Adipocyte (in vitro differentiated cells): ENCODE data around the gene MADCAM1.
"Not testable (repeated sequence)": the region's sequence is repeated elsewhere in the genome, so short reads cannot be mapped to it uniquely, and the experiment has no call there.

Experiments
- DNase-seq: peaks from one replicate; pipeline ENCODE4 v3.0.0-alpha.2; 2015; ENCODE audit warnings: low read depth
- H3K27me3 ChIP-seq: replicated peaks from 2 replicates; pipeline ENCODE4 v1.7.0; 2013; ENCODE audit warnings: mild to moderate bottlenecking, low read length, moderate library complexity; ENCODE audit not compliant: control insufficient read depth, insufficient read depth
- H3K36me3 ChIP-seq: 2 replicates; pipeline ENCODE4 v1.7.0; 2013; ENCODE audit warnings: low read length, mild to moderate bottlenecking, moderate library complexity; ENCODE audit not compliant: control insufficient read depth, insufficient read depth, severe bottlenecking
- H3K4me1 ChIP-seq: 2 replicates; pipeline ENCODE4 v1.7.0; 2013; ENCODE audit warnings: mild to moderate bottlenecking, low read length, moderate library complexity; ENCODE audit not compliant: control insufficient read depth, insufficient read depth
- H3K4me3 ChIP-seq: 2 replicates; pipeline ENCODE4 v1.7.0; 2013; ENCODE audit warnings: mild to moderate bottlenecking, low read length, moderate library complexity
- H3K9ac ChIP-seq: 2 replicates; pipeline ENCODE4 v1.7.0; 2013; ENCODE audit warnings: mild to moderate bottlenecking, low read length, moderate library complexity
- H3K9me3 ChIP-seq: 2 replicates; pipeline ENCODE4 v1.7.0; 2013; ENCODE audit warnings: mild to moderate bottlenecking, low read length, moderate library complexity; ENCODE audit not compliant: control insufficient read depth

Gene MADCAM1

GRCh38 chr19:469833-470232 lies 26.5 kb upstream of the MADCAM1 start:
- no peak for DNase-seq
- Histone ChIP-seq H3K4me3 (no peak overlapping the region), H3K36me3 (no peaks in the 10 kb centered on the region), H3K9ac (no peak overlapping the region), H3K4me1 (no peaks in the 10 kb centered on the region), H3K9me3 (no peaks in the 10 kb centered on the region), H3K27me3 (peaks cover 5% of the 10 kb centered on the region)

- Histone ChIP-seq H3K9ac (no peak overlapping the region), H3K4me1 (no peaks in the 10 kb centered on the region), H3K4me3 (no peak overlapping the region), H3K27me3 (peaks cover 11% of the 10 kb centered on the region), H3K9me3 (no peaks in the 10 kb centered on the region), H3K36me3 (no peaks in the 10 kb centered on the region)
- no peak for DNase-seq
Measured at GRCh38 chr19:470701-471100, 25.6 kb upstream of the MADCAM1 start.

DNA sequence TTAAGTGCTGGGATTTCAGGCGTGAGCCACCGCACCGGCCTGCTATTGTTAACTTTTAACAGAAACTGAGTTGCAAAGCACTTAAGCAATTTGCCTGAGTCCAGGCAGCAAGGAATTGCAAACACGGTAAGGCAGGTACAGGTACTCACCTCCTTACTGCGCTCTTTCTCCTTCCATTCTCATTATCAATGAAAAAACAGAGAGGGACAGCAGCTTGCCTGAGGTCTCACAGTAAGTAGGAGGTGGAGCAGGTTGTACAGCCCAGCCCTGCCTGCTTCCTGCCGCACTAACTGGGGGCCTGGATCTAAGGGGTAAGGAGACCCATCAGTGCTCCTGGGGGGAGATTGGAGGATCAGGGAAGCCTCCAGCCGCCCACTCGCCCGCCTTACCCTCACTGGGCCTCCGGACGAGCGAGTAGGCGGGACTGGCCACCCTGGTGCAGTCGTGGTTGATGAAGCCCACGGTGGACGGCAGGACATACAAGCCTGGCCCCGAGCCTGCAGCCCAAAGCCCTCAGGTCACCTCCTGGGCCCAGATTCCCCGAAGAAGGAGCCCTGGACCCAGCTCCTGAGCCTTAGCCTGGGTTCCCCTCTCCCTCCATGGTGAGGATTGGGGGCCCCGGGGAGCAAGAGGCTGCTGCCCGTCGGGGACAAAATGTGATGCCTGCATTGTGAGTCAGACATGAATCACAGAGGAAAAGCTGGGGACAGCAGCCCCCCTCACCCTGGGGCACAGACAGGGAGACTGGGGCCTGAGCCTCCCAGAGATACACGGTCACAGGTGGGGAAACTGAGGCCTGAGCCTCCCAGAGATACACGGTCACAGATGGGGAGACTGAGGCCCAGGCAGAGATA lies 24.1 kb upstream of the MADCAM1 start:
- Histone ChIP-seq H3K27me3 (peaks cover 11% of the 10 kb centered on the region), H3K9ac (no peak overlapping the region), H3K4me1 (no peaks in the 10 kb centered on the region), H3K9me3 (no peaks in the 10 kb centered on the region), H3K36me3 (no peaks in the 10 kb centered on the region), H3K4me3 (no peak overlapping the region)
- DNase-seq, result no peak

GRCh38 chr19:474126-475078 lies 21.9 kb upstream of the MADCAM1 start:
- DNase-seq, result no peak
- no peak overlapping the region for H3K4me3 ChIP-seq

DNA sequence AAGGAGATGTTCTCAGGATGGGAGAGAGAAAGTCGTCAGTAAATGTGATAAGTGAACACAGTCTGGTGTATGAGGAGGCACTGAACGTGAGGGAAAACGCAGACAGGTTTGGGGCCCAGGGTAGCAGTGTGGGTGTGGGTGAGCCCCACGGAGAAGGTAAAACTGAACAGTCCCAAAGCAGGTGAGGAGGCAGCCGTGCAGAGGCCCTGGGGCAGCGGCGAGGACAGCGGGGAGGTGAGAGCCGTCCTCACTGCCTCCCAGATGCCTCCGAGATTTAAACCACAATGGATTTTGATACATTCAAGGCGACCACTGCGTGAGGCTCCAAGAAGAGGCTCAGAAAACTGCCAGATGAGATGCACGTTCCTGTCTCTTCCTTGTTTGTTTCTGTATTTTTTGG lies 20.9 kb upstream of the MADCAM1 start:
- no peak for DNase-seq
- H3K9me3 ChIP-seq, result no peaks in the 10 kb centered on the region
- no peak overlapping the region for H3K9ac ChIP-seq
- H3K4me1 ChIP-seq, result no peaks in the 10 kb centered on the region
- H3K36me3 ChIP-seq, result no peaks in the 10 kb centered on the region
- H3K4me3 ChIP-seq, result no peak overlapping the region
- H3K27me3 ChIP-seq, result peaks cover 23% of the 10 kb centered on the region

More at GRCh38 chr19:474126-475078, 21.9 kb upstream of the MADCAM1 start:
- H3K27me3 ChIP-seq, result peaks cover 23% of the 10 kb centered on the region
- no peaks in the 10 kb centered on the region for H3K4me1 ChIP-seq
- no peaks in the 10 kb centered on the region for H3K36me3 ChIP-seq
- no peak overlapping the region for H3K9ac ChIP-seq
- H3K9me3 ChIP-seq, result no peaks in the 10 kb centered on the region

DNA sequence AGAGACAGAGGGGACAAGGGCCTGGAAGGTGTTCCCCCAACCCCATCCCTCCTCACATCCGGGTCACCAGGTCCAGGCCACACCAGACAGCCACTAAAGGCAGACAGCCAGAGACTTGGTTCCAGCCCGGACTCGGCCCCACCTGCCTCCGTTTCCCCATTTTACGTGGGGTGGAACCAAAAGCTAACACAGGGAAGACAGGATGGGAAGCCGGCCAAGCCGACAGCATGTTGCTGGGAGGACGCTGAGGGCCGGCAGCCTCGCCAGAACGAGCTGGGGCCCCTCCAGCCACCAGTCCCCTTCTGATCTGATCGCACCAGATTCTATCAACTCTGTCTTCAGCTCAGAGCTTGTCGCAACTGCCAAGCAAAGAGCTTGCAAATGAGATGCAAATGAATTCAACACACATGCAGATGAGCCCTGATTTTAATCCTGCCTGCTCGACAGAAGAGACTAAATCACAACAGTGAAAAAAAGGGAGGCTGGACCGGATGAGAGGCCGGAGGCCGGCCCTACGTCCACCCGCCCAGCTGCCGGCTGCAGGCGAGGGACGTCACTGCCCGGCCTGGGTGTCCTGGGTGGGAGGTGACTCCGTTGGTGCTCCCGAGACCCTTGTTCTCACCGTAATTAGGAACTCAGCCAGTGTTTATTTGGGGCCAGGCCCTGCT lies 17.9 kb upstream of the MADCAM1 start:
- H3K4me1 ChIP-seq, result no peaks in the 10 kb centered on the region
- no peak overlapping the region for H3K9ac ChIP-seq
- no peaks in the 10 kb centered on the region for H3K9me3 ChIP-seq
- DNase-seq, result no peak
- no peaks in the 10 kb centered on the region for H3K36me3 ChIP-seq
- H3K27me3 ChIP-seq, result peaks cover 23% of the 10 kb centered on the region
- H3K4me3 ChIP-seq, result no peak overlapping the region

GRCh38 chr19:478976-479375 lies 17.3 kb upstream of the MADCAM1 start:
- Histone ChIP-seq H3K27me3 (peaks cover 23% of the 10 kb centered on the region), H3K4me1 (no peaks in the 10 kb centered on the region), H3K9me3 (no peaks in the 10 kb centered on the region), H3K4me3 (no peak overlapping the region), H3K36me3 (no peaks in the 10 kb centered on the region), H3K9ac (no peak overlapping the region)
- DNase-seq, result no peak

GRCh38 chr19:480016-480855 lies 16.1 kb upstream of the MADCAM1 start:
- H3K9ac ChIP-seq, result peak overlapping the region; percentile 77
- H3K4me1 ChIP-seq, result no peaks in the 10 kb centered on the region
- peak; percentile 79 for DNase-seq
- H3K36me3 ChIP-seq, result no peaks in the 10 kb centered on the region
- no peaks in the 10 kb centered on the region for H3K9me3 ChIP-seq
- H3K27me3 ChIP-seq, result peaks cover 15% of the 10 kb centered on the region
- peak overlapping the region; percentile 61 for H3K4me3 ChIP-seq

DNA sequence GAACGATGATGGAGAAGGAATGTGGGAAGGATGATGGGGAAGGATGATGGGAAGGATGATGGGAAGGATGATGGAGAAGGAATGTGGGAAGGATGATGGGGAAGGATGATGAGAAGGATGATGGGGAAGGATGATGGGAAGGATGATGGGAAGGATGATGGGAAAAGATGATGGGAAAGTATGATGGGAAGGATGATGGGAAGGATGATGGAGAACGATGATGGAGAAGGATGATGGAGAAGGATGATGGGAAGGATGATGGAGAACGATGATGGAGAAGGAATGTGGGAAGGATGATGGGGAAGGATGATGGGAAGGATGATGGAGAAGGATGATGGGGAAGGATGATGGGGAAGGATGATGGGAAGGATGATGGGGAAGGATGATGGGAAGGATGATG lies 15.2 kb upstream of the MADCAM1 start:
- H3K4me1 ChIP-seq, H3K9me3 ChIP-seq: not testable (repeated sequence)

GRCh38 chr19:482186-483041 lies 13.9 kb upstream of the MADCAM1 start:
- H3K4me3 ChIP-seq, result no peak overlapping the region
- H3K27me3 ChIP-seq, result peaks cover 12% of the 10 kb centered on the region
- DNase-seq, result no peak
- no peaks in the 10 kb centered on the region for H3K9me3 ChIP-seq
- H3K4me1 ChIP-seq, result peaks cover 10% of the 10 kb centered on the region
- no peaks in the 10 kb centered on the region for H3K36me3 ChIP-seq
- no peak overlapping the region for H3K9ac ChIP-seq

More for the DNA sequence above, 15.2 kb upstream of the MADCAM1 start:
- H3K27me3 ChIP-seq, result peaks cover 12% of the 10 kb centered on the region
- not testable (repeated sequence) for H3K4me3 ChIP-seq, H3K9ac ChIP-seq, H3K36me3 ChIP-seq, DNase-seq
